Liver (tissue), 3 donors: ENCODE measurements around the gene IQUB.

ENCODE experiments used
- CTCF ChIP-seq: fragments of 150-350 bp; IDR thresholded peaks from 2 replicates; pipeline ENCODE4 v1.5.1; 2017; ENCODE audit warnings: improper control_type of control experiment, low read depth, low read length; ENCODE audit not compliant: missing input control
- RAD21 ChIP-seq, 2 donors: IDR thresholded peaks; 2 replicates each; pipeline ENCODE4 v1.6.1; 2016; ENCODE audit warnings: antibody characterized with exemption in 2 of 2, mild to moderate bottlenecking in 2 of 2
- SP1 ChIP-seq: IDR thresholded peaks from 2 replicates; pipeline ENCODE4 v1.6.1; 2018; ENCODE audit warnings: antibody characterized with exemption, mild to moderate bottlenecking
- TAF1 ChIP-seq: conservative IDR thresholded peaks from 2 replicates; pipeline ENCODE4 v1.6.1; 2016; ENCODE audit warnings: antibody characterized with exemption, mild to moderate bottlenecking
- TF ChIP-seq, protein P1 (sequence below): IDR thresholded peaks from 2 replicates; pipeline ENCODE4 v1.6.1; 2016; ENCODE audit warnings: antibody characterized with exemption, mild to moderate bottlenecking
- donor health status: healthy.
- donor health status: healthy.

DNA sequence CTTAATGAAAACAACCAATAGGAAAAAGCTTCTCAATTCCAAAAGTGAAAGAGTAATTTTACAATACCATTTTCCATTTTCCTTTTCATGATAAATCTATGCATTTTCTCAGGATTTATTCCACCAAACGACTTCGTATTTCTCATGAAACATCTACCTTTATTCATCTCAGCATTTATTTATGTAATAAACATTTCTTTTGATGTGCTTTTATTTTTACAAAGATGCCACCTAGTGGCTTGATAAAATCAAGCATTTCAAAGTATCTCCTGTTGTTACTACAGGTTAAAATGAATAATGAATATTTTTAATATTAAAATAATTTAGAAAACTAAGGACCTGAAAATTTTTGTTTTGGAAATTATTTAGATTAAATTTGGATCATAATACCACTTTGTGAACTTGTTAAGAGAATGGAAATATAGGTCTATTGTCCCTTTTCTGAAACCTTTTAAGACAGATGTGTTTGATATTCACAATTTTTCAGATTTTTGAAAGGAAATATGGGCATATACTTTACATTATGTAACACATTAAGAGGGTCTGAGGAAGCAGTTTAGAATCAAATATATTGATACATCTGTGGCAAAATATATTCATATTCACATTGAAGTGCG is 2.7 kb upstream of the IQUB start:
- TF ChIP-seq CTCF (peak; percentile 31), TAF1 (no peak), SP1 (no peak), RAD21 (IDR thresholded peaks at IDR 0.05) (peak in 1 of 2 donors; percentile 39)
- TF ChIP-seq, protein P1, sequence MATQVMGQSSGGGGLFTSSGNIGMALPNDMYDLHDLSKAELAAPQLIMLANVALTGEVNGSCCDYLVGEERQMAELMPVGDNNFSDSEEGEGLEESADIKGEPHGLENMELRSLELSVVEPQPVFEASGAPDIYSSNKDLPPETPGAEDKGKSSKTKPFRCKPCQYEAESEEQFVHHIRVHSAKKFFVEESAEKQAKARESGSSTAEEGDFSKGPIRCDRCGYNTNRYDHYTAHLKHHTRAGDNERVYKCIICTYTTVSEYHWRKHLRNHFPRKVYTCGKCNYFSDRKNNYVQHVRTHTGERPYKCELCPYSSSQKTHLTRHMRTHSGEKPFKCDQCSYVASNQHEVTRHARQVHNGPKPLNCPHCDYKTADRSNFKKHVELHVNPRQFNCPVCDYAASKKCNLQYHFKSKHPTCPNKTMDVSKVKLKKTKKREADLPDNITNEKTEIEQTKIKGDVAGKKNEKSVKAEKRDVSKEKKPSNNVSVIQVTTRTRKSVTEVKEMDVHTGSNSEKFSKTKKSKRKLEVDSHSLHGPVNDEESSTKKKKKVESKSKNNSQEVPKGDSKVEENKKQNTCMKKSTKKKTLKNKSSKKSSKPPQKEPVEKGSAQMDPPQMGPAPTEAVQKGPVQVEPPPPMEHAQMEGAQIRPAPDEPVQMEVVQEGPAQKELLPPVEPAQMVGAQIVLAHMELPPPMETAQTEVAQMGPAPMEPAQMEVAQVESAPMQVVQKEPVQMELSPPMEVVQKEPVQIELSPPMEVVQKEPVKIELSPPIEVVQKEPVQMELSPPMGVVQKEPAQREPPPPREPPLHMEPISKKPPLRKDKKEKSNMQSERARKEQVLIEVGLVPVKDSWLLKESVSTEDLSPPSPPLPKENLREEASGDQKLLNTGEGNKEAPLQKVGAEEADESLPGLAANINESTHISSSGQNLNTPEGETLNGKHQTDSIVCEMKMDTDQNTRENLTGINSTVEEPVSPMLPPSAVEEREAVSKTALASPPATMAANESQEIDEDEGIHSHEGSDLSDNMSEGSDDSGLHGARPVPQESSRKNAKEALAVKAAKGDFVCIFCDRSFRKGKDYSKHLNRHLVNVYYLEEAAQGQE: no peak
